Measurements from ENCODE around the gene PIK3C2G. TPM values are rescaled to one million over a fixed set of nuclear protein-coding genes. Genes with fewer than 3 reads are reported as not detected.
A peak's percentile ranks its signal among the peaks of the same experiment; 100 is the strongest.

The PIK3C2G gene
- total and polyA plus RNA-seq, 2 of the 13 experiments (the other 11 are each of a cell fraction or from before 2014, with no cell fraction given): not detected

GRCh38 chr12:18415227-18415626 lies 153.9 kb downstream of the PIK3C2G start:
- Histone ChIP-seq H3K9me3 (ENCODE audit: low read length) (no peaks in the 10 kb centered on the region), H3K4me3 (replicated peaks in 1 of 3; ENCODE audit: insufficient read depth in 1 of 3, low read depth in 2 of 3, low read length in 3 of 3) (no peak overlapping the region), H3K9ac (ENCODE audit: insufficient read depth, low read depth, low read length) (no peak overlapping the region), H3K36me3 (replicated peaks in 1 of 2; ENCODE audit: control insufficient read depth in 1 of 2, insufficient read depth in 2 of 2, low read length in 2 of 2) (no peaks in the 10 kb centered on the region), H3K27ac (ENCODE audit: extremely low read length, insufficient read depth, low read length) (no peak overlapping the region), H4K20me1 (ENCODE audit: insufficient read depth, low read length) (no peaks in the 10 kb centered on the region), H3K27me3 (ENCODE audit: control insufficient read depth in 1 of 2, insufficient read depth in 2 of 2, low read length in 2 of 2) (no peaks in the 10 kb centered on the region), H3K4me2 (ENCODE audit: low read depth, low read length) (no peak overlapping the region), H3K79me2 (ENCODE audit: insufficient read depth, low read length) (no peaks in the 10 kb centered on the region), H3K4me1 (ENCODE audit: insufficient read depth, low read length) (no peaks in the 10 kb centered on the region), H2AFZ (ENCODE audit: low read length) (no peak overlapping the region)
- BruUV-seq (replicated peaks): no TSS peak
- peak; percentile 60 for ATAC-seq
- WGBS (ENCODE audit: low lambda C conversion rate): 9% methylated on average over 4 of the region's 4 CpGs
- intact Hi-C loops (cut with micrococcal nuclease; ENCODE audit: unreplicated experiment) (no loop called here), in situ Hi-C loops (cut with HindIII; ENCODE audit: extremely low pct_ligation_motif_present, low pct_unique_long_range_greater_than_20kb) (no loop called here)
- no peak for DNase-seq (ENCODE audit: low spot score)
- ChIA-PET POLR2A (no interaction called here), CTCF (ENCODE audit: low intra/inter-chr PET ratio, low total read pairs) (no interaction called here)
- no peak for FAIRE-seq
- TF ChIP-seq NR2C2 (CRISPR knock-in tag; IDR thresholded peaks at IDR 0.05; ENCODE audit: borderline replicate concordance): no peak
- no peak for TF ChIP-seq ZMAT5 (CRISPR knock-in tag; IDR thresholded peaks at IDR 0.05; ENCODE audit: borderline replicate concordance, low read depth)

GRCh38 chr12:18416412-18416811 lies 155.1 kb downstream of the PIK3C2G start:
- intact Hi-C loops (cut with micrococcal nuclease; ENCODE audit: unreplicated experiment) (no loop called here), in situ Hi-C loops (cut with HindIII; ENCODE audit: extremely low pct_ligation_motif_present, low pct_unique_long_range_greater_than_20kb) (no loop called here)
- Histone ChIP-seq H3K4me3 (replicated peaks in 1 of 3; ENCODE audit: insufficient read depth in 1 of 3, low read depth in 2 of 3, low read length in 3 of 3) (no peak overlapping the region), H3K4me1 (ENCODE audit: insufficient read depth, low read length) (no peaks in the 10 kb centered on the region), H3K9ac (ENCODE audit: insufficient read depth, low read depth, low read length) (no peak overlapping the region), H3K27ac (ENCODE audit: extremely low read length, insufficient read depth, low read length) (no peak overlapping the region), H3K27me3 (ENCODE audit: control insufficient read depth in 1 of 2, insufficient read depth in 2 of 2, low read length in 2 of 2) (no peaks in the 10 kb centered on the region), H4K20me1 (ENCODE audit: insufficient read depth, low read length) (no peaks in the 10 kb centered on the region), H3K9me3 (ENCODE audit: low read length) (no peaks in the 10 kb centered on the region), H3K4me2 (ENCODE audit: low read depth, low read length) (no peak overlapping the region), H2AFZ (ENCODE audit: low read length) (no peak overlapping the region), H3K79me2 (ENCODE audit: insufficient read depth, low read length) (no peaks in the 10 kb centered on the region), H3K36me3 (replicated peaks in 1 of 2; ENCODE audit: control insufficient read depth in 1 of 2, insufficient read depth in 2 of 2, low read length in 2 of 2) (no peaks in the 10 kb centered on the region)
- 5% methylated on average over 2 of the region's 2 CpGs for WGBS (ENCODE audit: low lambda C conversion rate)
- POLR2A ChIA-PET: no interaction called here
- DNase-seq (ENCODE audit: low spot score): no peak
- ATAC-seq: no peak
- TF ChIP-seq ZNF468 (CRISPR knock-in tag; IDR thresholded peaks at IDR 0.05) (no peak), E2F2 (CRISPR knock-in tag; IDR thresholded peaks at IDR 0.05; ENCODE audit: borderline replicate concordance) (no peak)
- CTCF ChIA-PET (ENCODE audit: low intra/inter-chr PET ratio, low total read pairs): no interaction called here
- no peak for FAIRE-seq
- no TSS peak for BruUV-seq (replicated peaks)
